HG03439 (cell line): Measurements from ENCODE around the gene NSUN2.

Experiments used
- ATAC-seq: cut with Tn5 transposase; IDR thresholded peaks from one replicate; pipeline ENCODE4 v1.9.1; 2021; ENCODE audit warnings: mild to moderate bottlenecking, moderate library complexity; ENCODE audit not compliant: unreplicated experiment

NSUN2 gene

GRCh38 chr5:6606884-6607558 lies 25.8 kb downstream of the NSUN2 start:
- ATAC-seq = no peak

DNA sequence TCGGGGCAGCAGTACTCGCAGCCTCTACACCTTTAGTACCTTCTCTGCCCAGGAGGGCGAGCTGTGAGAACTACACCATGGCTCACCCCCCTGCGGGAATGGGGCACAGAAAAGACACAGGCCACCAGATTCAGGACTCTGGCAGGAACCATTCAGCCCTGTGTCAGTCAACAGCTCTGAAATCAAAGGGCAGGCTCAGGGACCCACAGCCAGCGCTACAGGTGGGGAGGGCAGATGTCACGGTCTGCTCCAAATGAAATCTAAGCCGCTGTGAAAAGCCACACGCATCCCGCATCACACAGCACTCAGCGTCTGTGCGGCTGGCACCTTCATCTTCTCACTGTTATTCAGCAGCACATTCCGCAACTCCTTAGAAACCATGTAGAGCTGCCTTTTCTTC lies 27.9 kb downstream of the NSUN2 start:
- no peak for ATAC-seq

DNA sequence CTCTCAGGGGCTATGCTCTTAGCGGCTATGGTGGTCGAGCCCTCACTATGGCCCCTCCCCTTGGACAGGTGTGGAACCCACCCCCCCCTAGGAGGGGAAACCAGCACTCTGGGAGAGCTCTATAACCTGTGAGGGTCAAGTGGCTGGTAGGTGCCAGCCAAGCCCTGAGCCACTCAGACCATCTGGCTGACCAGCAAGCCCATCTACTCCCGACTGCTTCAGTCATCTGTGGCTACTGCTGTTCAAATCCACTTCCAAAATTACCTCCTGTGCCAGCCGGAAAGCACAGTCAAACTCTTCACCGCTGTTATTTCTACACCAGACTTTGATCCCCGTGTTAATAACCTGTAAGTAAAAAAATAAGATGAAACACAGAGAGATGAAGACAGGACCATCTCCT lies 28.5 kb downstream of the NSUN2 start:
- ATAC-seq = no peak

DNA sequence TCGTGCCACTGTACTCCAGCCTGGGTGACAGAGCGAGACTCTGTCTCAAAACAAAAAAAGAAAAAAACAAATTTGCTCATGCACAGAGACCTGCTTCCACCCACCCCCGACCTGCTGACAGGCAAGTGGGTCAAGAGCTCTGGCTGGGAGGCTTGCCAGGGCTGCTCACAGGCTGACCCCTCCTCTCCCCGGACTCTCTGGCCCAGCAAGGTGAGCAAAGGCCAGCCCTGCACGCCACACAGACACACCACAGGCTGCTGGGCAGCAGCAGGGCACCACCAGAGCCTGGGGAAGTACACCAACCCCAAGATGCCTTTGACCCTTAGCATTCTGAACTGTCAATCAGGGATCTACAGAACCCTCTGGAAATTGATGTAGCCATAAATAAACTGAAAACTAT lies 29.2 kb downstream of the NSUN2 start:
- ATAC-seq = no peak

DNA sequence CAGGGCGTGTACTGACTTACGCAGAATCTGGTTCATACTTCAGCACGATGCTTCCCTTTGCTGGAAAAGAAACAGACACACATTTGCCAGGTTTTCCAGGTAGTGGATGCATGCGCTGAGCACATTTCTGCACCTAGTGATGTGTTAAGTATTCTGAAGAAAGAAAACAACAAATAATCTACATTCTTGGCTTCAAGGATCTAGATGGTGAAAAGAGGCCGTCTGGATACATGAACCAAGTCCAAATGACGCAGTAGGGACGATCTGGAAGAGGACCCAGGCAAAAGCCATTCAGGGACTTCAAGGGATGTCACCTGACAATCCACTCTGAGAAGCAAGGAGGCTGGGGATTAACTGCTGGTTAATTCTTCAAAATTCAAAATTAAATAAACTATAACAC lies 30.4 kb downstream of the NSUN2 start:
- ATAC-seq = no peak

- no peak for ATAC-seq
Observed at GRCh38 chr5:6601816-6602215, 31.0 kb downstream of the NSUN2 start.

GRCh38 chr5:6601271-6601670 lies 31.6 kb downstream of the NSUN2 start:
- no peak for ATAC-seq

DNA sequence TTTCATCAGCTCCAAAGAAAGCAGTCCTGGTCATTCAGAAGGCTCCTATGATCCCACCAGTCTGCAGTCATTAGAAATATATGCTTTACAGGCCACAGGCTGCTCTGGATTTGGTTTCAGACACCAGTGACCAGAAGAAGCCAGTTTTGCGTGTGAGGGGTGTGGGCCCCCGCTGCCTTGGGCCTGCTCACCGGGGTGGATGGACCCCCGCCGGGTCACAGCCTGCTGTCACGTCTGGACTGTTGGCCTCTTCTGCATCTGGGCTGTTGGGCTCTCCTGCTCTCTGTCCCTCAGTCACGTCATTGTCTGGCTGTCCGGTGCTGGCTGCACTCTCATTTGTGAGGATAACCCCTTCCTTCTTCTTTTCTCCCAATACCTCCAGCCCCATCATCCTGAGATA lies 33.1 kb downstream of the NSUN2 start:
- no peak for ATAC-seq

GRCh38 chr5:6598351-6598900 lies 34.4 kb downstream of the NSUN2 start:
- ATAC-seq = no peak

DNA sequence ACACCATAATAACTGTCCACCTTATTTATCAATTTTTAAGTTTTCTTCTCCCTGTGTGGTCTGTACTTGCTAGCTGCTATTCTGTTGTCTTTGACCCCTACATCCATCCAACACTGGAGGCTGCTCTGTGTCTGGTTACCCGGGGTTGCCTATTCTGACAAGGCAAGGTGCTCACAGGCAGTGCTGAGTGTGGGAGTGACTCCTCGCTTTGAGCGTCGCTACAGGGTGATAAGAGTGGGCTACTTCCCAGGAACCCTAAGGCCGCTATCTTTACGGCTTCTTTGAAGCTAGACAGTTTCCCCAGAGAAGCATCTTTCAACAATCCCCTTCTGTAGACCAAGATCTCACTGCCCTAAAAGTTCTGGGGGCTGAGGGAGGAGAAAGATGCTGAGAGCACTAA lies 35.3 kb downstream of the NSUN2 start:
- ATAC-seq = no peak

DNA sequence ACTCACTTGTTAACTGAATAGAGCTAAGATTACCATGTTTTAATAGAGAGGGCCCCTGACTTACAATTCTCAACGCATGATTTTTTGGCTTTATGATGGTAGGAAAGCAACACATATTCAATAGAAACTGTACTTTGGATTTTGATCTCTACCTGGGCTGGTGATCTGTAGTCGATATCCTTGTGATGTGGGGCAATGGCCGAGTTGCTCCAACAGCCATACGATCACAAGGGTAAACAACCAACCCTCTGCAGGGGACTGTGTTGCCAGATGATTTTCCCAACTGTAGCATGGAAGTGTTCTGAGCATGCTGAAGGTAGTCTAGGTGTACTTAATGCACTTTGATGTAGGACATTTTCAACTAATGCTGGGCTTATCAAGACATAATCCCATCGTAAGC lies 36.5 kb downstream of the NSUN2 start:
- no peak for ATAC-seq

- no peak for ATAC-seq
Observed at GRCh38 chr5:6595405-6595804, 37.4 kb downstream of the NSUN2 start.

- ATAC-seq = no peak
Observed at GRCh38 chr5:6594066-6594465, 38.8 kb downstream of the NSUN2 start.

- no peak for ATAC-seq
Observed at GRCh38 chr5:6593148-6594016, 39.5 kb downstream of the NSUN2 start.

DNA sequence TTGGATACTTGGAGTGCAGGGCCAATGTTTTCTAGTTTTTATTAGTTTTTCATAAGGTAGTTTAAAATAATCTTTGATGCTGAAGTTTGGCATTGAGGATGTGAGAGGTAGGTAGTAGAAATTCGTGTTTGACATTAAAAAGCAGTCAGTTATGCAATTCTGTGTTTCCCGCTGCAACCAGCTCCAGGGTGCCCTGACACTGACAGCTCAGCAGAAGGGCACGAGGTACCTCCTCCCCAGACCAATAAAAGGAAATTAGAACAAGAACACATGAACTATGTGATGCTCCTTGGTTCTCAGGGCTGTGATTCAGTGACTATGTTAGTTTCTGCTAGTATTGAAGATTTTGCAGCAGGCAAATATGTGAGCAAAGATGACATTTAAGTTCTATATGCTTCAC lies 40.2 kb downstream of the NSUN2 start:
- ATAC-seq = no peak

GRCh38 chr5:6591671-6592288 lies 41.1 kb downstream of the NSUN2 start:
- ATAC-seq = no peak

- no peak for ATAC-seq
Observed at GRCh38 chr5:6590581-6590980, 42.3 kb downstream of the NSUN2 start.

DNA sequence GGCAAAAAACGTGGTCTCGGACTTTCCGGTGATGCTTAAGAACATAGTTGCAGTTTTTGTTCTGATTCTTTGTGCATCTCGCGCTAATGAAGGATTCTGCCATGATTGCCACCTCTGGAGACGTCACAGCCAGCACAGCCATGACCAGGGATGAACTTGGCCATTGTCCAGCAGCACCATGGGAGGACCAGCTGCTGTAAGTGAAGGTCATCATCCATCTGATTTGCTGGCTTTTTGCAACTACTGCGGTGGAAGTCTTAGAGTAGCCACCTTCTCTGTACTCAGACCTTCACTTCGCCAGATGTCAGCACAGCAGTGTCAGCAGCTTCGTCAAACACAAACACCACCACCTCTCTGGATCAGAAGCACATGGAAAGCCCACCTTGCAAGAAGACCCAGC lies 45.7 kb downstream of the NSUN2 start:
- no peak for ATAC-seq

DNA sequence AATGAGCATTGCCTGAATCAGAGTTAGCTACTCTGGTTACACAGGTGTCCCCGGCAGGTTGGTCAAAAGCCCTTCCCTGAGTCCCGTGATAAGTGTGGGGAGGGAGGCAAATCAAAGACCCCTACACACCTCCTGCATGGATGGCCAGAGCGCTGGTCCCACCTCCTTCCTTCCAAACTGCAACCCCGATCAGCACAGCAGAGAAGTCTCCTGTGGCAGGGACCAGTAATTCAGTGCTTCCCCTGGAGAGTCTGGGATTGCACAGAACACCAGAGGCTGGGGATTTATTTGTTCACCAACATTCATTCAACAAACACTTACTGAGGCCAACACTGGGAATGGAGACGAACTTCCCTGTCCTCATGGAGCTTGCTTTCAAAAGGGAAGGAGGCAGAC lies 46.2 kb downstream of the NSUN2 start:
- no peak for ATAC-seq

GRCh38 chr5:6585939-6586646 lies 46.8 kb downstream of the NSUN2 start:
- no peak for ATAC-seq

GRCh38 chr5:6585168-6585567 lies 47.7 kb downstream of the NSUN2 start:
- ATAC-seq = no peak
